GM13976 (cell line): ENCODE data around the gene SYNE4.

ENCODE experiments used
- DNase-seq: peaks from one replicate; pipeline ENCODE4 v3.0.0; 2012; ENCODE audit warnings: low spot score
- CTCF ChIP-seq: IDR thresholded peaks from 2 replicates; pipeline ENCODE4 v1.5.1; 2012; ENCODE audit warnings: borderline replicate concordance, mild to moderate bottlenecking; ENCODE audit not compliant: insufficient read depth; ENCODE audit errors: extremely low read depth, missing control alignments, control extremely low read depth
- in situ Hi-C: fragments of 300-500 bp; cut with MboI; formaldehyde crosslinking; loops from one replicate; pipeline ENCODE4 v1.12.0; 2022; ENCODE audit warnings: low sequenced_read_pairs, mixed read lengths, inconsistent platforms; ENCODE audit not compliant: unreplicated experiment

The SYNE4 gene

GRCh38 chr19:36032251-36033104 is 23.9 kb upstream of the SYNE4 start, which contains the start of gene CLIP3:
Gene CLIP3 (minus strand): TSS chr19:36032873. CDS start chr19:36032357, 516 bp downstream.
- in situ Hi-C loops, result no loop called here
- TF ChIP-seq CTCF, result no peak

DNA sequence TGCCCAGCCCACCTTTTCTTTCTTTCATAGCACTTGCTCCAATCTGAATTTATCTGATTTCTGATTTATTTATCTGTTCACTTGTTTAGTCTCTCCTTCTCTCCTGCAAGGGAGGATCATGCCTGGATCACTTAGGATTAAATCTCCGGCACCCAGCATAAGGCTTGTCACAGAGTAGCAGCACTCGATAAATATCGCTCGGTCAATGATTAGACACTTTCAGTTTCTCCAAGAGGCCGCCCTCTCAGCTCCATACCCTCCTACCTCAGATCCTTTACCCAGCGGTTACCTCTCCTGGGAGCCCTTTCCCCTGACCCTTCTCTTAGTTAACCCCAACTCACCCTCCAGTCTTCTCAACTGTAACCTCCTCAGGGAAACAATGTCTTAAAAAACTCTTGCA is 22.7 kb upstream of the SYNE4 start:
- DNase-seq, result no peak
- no peak for TF ChIP-seq CTCF
- in situ Hi-C loops, result no loop called here

More at GRCh38 chr19:36032251-36033104, 23.9 kb upstream of the SYNE4 start, which contains the start of gene CLIP3:
- DNase-seq, result peak; percentile 87

DNA sequence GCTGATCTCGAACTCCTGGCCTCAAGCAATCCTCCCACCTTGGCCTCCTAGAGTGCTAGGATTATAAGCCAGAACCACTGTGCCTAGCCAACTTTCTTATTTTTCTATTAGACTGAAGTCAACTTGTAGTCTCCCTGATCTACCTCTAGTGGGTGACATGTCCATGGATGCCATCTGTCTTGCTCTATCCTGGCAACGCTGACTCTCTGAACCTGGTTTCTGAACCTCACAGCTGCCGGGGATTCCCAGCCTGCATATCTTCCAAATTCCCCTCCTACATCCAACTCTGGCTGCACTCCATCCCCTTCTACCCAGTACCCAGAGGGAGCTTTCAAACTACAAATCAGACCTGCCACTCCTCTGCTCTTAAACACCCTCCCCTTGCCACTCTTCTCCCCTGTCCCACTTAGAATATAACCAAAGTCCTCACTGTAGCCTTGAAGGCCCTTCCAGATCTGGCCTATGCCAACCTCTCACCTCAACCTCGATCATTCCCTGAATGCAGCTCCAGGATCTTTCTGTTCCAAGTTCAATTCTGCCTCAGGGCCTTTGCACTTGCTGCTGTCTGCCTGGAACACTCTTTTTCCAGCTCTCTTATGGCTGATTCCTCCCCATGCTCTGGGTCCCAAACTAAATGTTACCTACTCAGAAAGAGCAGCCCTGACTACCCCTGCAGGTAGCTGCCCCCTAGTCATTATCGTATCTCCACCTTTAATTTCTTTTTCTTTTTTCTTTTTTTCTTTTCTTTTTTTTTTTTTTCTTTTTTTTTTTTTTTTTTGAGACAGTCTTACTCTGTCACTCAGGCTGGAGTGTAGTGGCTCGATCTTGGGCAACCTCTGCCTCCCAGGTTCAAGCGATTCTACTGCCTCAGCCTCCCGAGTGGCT is 21.9 kb upstream of the SYNE4 start:
- TF ChIP-seq CTCF, result no peak
- in situ Hi-C loops, result no loop called here

GRCh38 chr19:36028313-36029041 is 19.9 kb upstream of the SYNE4 start:
- in situ Hi-C loops, result no loop called here
- DNase-seq, result no peak
- no peak for TF ChIP-seq CTCF

More for the DNA sequence above, 21.9 kb upstream of the SYNE4 start:
- DNase-seq, result no peak

- no peak for DNase-seq
- no peak for TF ChIP-seq CTCF
- in situ Hi-C loops, result no loop called here
These were observed 19.1 kb upstream of the SYNE4 start for GRCh38 chr19:36027696-36028095.

GRCh38 chr19:36026091-36026876 is 17.7 kb upstream of the SYNE4 start:
- peak; percentile 13 for DNase-seq
- no peak for TF ChIP-seq CTCF
- in situ Hi-C loops, result no loop called here
